Keratinocyte (primary cell): ENCODE data around the gene OR9Q2. TPM values are rescaled to one million over a fixed set of nuclear protein-coding genes. Genes with fewer than 3 reads are reported as not detected.

Experiments used
- DNase-seq: peaks from one replicate; pipeline ENCODE4 v3.0.0-alpha.2; 2011; ENCODE audit warnings: low read depth, missing footprints, low spot score
- FAIRE-seq: peaks from 2 replicates; lab custom pipeline; 2011; peaks lifted over from hg19 to GRCh38; lab: Jason Lieb, UNC
- H2AFZ ChIP-seq: 2 replicates; pipeline ENCODE4 v1.6.0; 2012; ENCODE audit warnings: low read length, control low read depth, inconsistent platforms; ENCODE audit not compliant: control insufficient read depth
- H3K27ac ChIP-seq: 2 replicates; pipeline ENCODE4 v1.5.1; 2011; ENCODE audit warnings: low read length; ENCODE audit not compliant: control insufficient read depth, insufficient read depth
- H3K27me3 ChIP-seq: 3 replicates; pipeline ENCODE4 v1.6.0; 2011; ENCODE audit warnings: low read length; ENCODE audit not compliant: control insufficient read depth, insufficient read depth; ENCODE audit errors: extremely low read depth
- H3K36me3 ChIP-seq, 2 experiments: 2 replicates in 1 of 2; 3 replicates in 1 of 2; pipeline ENCODE4 v1.5.1; 2011; ENCODE audit warnings: low read length in 2 of 2, mild to moderate bottlenecking in 1 of 2; ENCODE audit not compliant: control insufficient read depth in 2 of 2, insufficient read depth in 2 of 2; ENCODE audit errors: extremely low read depth in 1 of 2
- H3K4me1 ChIP-seq: 3 replicates; pipeline ENCODE4 v1.5.1; 2011; ENCODE audit warnings: low read length; ENCODE audit not compliant: control insufficient read depth, insufficient read depth; ENCODE audit errors: extremely low read depth
- H3K4me2 ChIP-seq: 3 replicates; pipeline ENCODE4 v1.6.0; 2011; ENCODE audit warnings: low read depth, low read length; ENCODE audit not compliant: control insufficient read depth, insufficient read depth; ENCODE audit errors: extremely low read depth
- H3K4me3 ChIP-seq, 3 experiments: fragments of 200-600 bp in 1 of 3; sonication (generic) in 1 of 3; 2 replicates in 2 of 3; 3 replicates in 1 of 3; pipeline ENCODE4 v1.5.1; 2011 to 2016; ENCODE audit warnings: low read length in 3 of 3, mild to moderate bottlenecking in 3 of 3, control low read depth in 2 of 3, inconsistent platforms in 1 of 3, low read depth in 1 of 3, mixed read lengths in 1 of 3, mixed run types in 1 of 3, moderate library complexity in 1 of 3; ENCODE audit not compliant: control insufficient read depth in 2 of 3, insufficient read depth in 2 of 3; ENCODE audit errors: extremely low read depth in 1 of 3
- H3K79me2 ChIP-seq: 2 replicates; pipeline ENCODE4 v1.6.0; 2012; ENCODE audit warnings: low read length; ENCODE audit not compliant: control insufficient read depth, insufficient read depth
- H3K9ac ChIP-seq: 3 replicates; pipeline ENCODE4 v1.6.0; 2011; ENCODE audit warnings: low read length; ENCODE audit not compliant: control insufficient read depth, insufficient read depth; ENCODE audit errors: extremely low read depth
- H3K9me1 ChIP-seq: 3 replicates; pipeline ENCODE4 v1.6.0; 2011; ENCODE audit warnings: low read length; ENCODE audit not compliant: control insufficient read depth, insufficient read depth; ENCODE audit errors: extremely low read depth
- H3K9me3 ChIP-seq: 2 replicates; pipeline ENCODE4 v1.5.1; 2012; ENCODE audit warnings: low read depth, low read length; ENCODE audit not compliant: control insufficient read depth
- H4K20me1 ChIP-seq: 3 replicates; pipeline ENCODE4 v1.6.0; 2011; ENCODE audit warnings: low read length; ENCODE audit not compliant: control insufficient read depth, insufficient read depth; ENCODE audit errors: extremely low read depth
- CTCF ChIP-seq, 3 experiments: IDR thresholded peaks in 1 of 3; conservative IDR thresholded peaks in 1 of 3; optimal IDR thresholded peaks in 1 of 3; 2 replicates in 2 of 3; 3 replicates in 1 of 3; pipeline versions ENCODE3 to v1.5.1; 2011; ENCODE audit warnings: low read length in 3 of 3, mild to moderate bottlenecking in 3 of 3, moderate library complexity in 2 of 3, control low read depth in 1 of 3, inconsistent platforms in 1 of 3; ENCODE audit not compliant: insufficient read depth in 2 of 3; ENCODE audit errors: extremely low read depth in 1 of 3
- EZH2 ChIP-seq: IDR thresholded peaks from one replicate; pipeline ENCODE4 v1.6.1; 2012; ENCODE audit warnings: inconsistent platforms, mild to moderate bottlenecking, low read length, moderate library complexity
- dilution Hi-C: fragments of 300-500 bp; cut with MboI; formaldehyde crosslinking; loops from one replicate; pipeline ENCODE4 v1.7.0; 2020; ENCODE audit warnings: low sequenced_read_pairs; ENCODE audit not compliant: extremely low pct_ligation_motif_present
- polyA plus RNA-seq, 5 experiments: library from polyadenylated mRNA; depleted of rRNA in 3 of 5; stranded (reverse) in 3 of 5; stranded (forward) in 1 of 5; unstranded in 1 of 5; fragments of >200 nt; gene quantifications; 1 replicate in 1 of 5; 2 replicates in 3 of 5; 3 replicates in 1 of 5; pipeline versions ENCODE4 v1.2.1 to v1.2.3, GENCODE V29; 2011 to 2012; ENCODE audit warnings: missing spikeins in 2 of 5, low read depth in 1 of 5, low replicate concordance in 1 of 5

The OR9Q2 gene
- polyA plus RNA-seq, 1 donor (not counting 4 experiments of a cell fraction or from before 2014, with no cell fraction given) = not detected

- no peaks in the 10 kb centered on the region for H4K20me1 ChIP-seq
- dilution Hi-C loops = no loop called here
- H3K4me2 ChIP-seq = no peak overlapping the region
- no peaks in the 10 kb centered on the region for H3K9me3 ChIP-seq
- FAIRE-seq = no peak
- TF ChIP-seq CTCF (optimal IDR thresholded peaks at IDR 0.05 in 1 of 3, IDR thresholded peaks at IDR 0.05 in 1 of 3, conservative IDR thresholded peaks at IDR 0.05 in 1 of 3; ENCODE audit: extremely low read depth in 1 of 3, insufficient read depth in 2 of 3, low read length in 3 of 3) (no peak), EZH2 (no peak)
- no peak overlapping the region for H3K4me3 ChIP-seq
- DNase-seq = no peak
- H2AFZ ChIP-seq = no peak overlapping the region
- H3K27ac ChIP-seq = no peak overlapping the region
- no peaks in the 10 kb centered on the region for H3K9me1 ChIP-seq
- no peaks in the 10 kb centered on the region for H3K4me1 ChIP-seq
- no peak overlapping the region for H3K9ac ChIP-seq
- no peaks in the 10 kb centered on the region for H3K36me3 ChIP-seq
- no peaks in the 10 kb centered on the region for H3K27me3 ChIP-seq
- H3K79me2 ChIP-seq = no peaks in the 10 kb centered on the region
Measured at GRCh38 chr11:58164990-58165389, 23.9 kb upstream of the OR9Q2 start.

DNA sequence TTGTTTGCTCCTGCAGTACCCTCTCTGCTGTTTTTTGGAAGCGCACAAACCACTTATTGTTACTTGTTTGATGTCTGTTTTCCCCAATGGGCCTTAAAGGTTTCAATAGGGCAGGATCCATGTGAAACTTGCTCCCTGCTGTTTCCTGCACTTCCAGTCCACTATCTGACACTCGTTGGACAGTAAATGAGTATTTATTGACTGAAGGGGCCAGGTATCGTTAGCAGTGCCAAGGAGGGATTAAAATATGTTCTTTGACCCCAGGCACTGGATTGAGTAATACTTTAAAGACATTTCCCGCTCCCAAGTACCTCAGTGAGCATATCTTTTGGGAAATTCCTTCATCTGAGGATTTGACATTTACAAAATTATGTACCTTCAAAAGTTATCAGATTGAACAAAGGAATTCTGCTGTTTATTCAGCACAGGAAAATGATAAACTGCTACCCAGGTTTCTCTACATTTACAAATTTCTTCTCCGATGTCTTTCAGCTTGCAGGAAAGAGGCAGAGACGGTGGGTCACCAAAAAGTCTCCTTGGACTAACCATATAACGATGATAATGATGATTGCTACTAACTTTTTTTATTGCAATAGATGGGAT, 23.3 kb upstream of the OR9Q2 start:
- Histone ChIP-seq H3K36me3 (no peaks in the 10 kb centered on the region), H3K27ac (no peak overlapping the region), H3K9me1 (no peaks in the 10 kb centered on the region), H3K79me2 (no peaks in the 10 kb centered on the region), H4K20me1 (no peaks in the 10 kb centered on the region), H3K27me3 (no peaks in the 10 kb centered on the region), H3K4me3 (no peak overlapping the region), H2AFZ (no peak overlapping the region), H3K4me1 (no peaks in the 10 kb centered on the region), H3K9me3 (no peaks in the 10 kb centered on the region), H3K9ac (no peak overlapping the region), H3K4me2 (no peak overlapping the region)
- DNase-seq (no peak), FAIRE-seq (no peak)
- TF ChIP-seq CTCF (optimal IDR thresholded peaks at IDR 0.05 in 1 of 3, IDR thresholded peaks at IDR 0.05 in 1 of 3, conservative IDR thresholded peaks at IDR 0.05 in 1 of 3; ENCODE audit: extremely low read depth in 1 of 3, insufficient read depth in 2 of 3, low read length in 3 of 3) = no peak
- TF ChIP-seq EZH2 = no peak
- dilution Hi-C loops = no loop called here
